ENCODE results near the gene ABCB1. TPM values are rescaled to one million over a fixed set of nuclear protein-coding genes. Genes with fewer than 3 reads are reported as not detected.
A peak's percentile ranks its signal among the peaks of the same experiment; 100 is the strongest.
"Not testable (repeated sequence)": the region's sequence is repeated elsewhere in the genome, so short reads cannot be mapped to it uniquely, and the experiment has no call there.

The ABCB1 gene
- total RNA-seq, 1 experiment from 2014 or later = 9.8 TPM

- in situ Hi-C loops (cut with HindIII; ENCODE audit: low pct_unique_long_range_greater_than_20kb, low sequenced_read_pairs) = no loop called here
- no peak for DNase-seq (ENCODE audit: low read depth)
These were observed 10.1 kb downstream of the ABCB1 start for GRCh38 chr7:87590578-87590977.

- in situ Hi-C loops (cut with HindIII; ENCODE audit: low pct_unique_long_range_greater_than_20kb, low sequenced_read_pairs) = no loop called here
- no peak for DNase-seq (ENCODE audit: low read depth)
These were observed 11.1 kb downstream of the ABCB1 start for GRCh38 chr7:87589631-87590030.

GRCh38 chr7:87581723-87582122, 19.0 kb downstream of the ABCB1 start:
- in situ Hi-C loops (cut with HindIII; ENCODE audit: low pct_unique_long_range_greater_than_20kb, low sequenced_read_pairs) = no loop called here
- no peak for DNase-seq (ENCODE audit: low read depth)

- DNase-seq (ENCODE audit: low read depth) = no peak
- in situ Hi-C loops (cut with HindIII; ENCODE audit: low pct_unique_long_range_greater_than_20kb, low sequenced_read_pairs) = no loop called here
These were observed 20.0 kb downstream of the ABCB1 start for GRCh38 chr7:87580636-87581035.

- in situ Hi-C loops (cut with HindIII; ENCODE audit: low pct_unique_long_range_greater_than_20kb, low sequenced_read_pairs) = no loop called here
- no peak for DNase-seq (ENCODE audit: low read depth)
These were observed 25.2 kb downstream of the ABCB1 start for GRCh38 chr7:87575521-87575920.

- DNase-seq (ENCODE audit: low read depth) = peak; percentile 31
- in situ Hi-C loops (cut with HindIII; ENCODE audit: low pct_unique_long_range_greater_than_20kb, low sequenced_read_pairs) = no loop called here
These were observed 26.1 kb downstream of the ABCB1 start for GRCh38 chr7:87574630-87575029.

GRCh38 chr7:87572513-87572912, 28.2 kb downstream of the ABCB1 start:
- DNase-seq (ENCODE audit: low read depth); in situ Hi-C loops (cut with HindIII; ENCODE audit: low pct_unique_long_range_greater_than_20kb, low sequenced_read_pairs): not testable (repeated sequence)

- peak; percentile 56 for DNase-seq (ENCODE audit: low read depth)
- in situ Hi-C loops (cut with HindIII; ENCODE audit: low pct_unique_long_range_greater_than_20kb, low sequenced_read_pairs) = no loop called here
These were observed 30.5 kb downstream of the ABCB1 start for GRCh38 chr7:87570178-87570577.

GRCh38 chr7:87567052-87567451, 33.6 kb downstream of the ABCB1 start:
- in situ Hi-C loops (cut with HindIII; ENCODE audit: low pct_unique_long_range_greater_than_20kb, low sequenced_read_pairs) = no loop called here

GRCh38 chr7:87566311-87566900, 34.3 kb downstream of the ABCB1 start:
- in situ Hi-C loops (cut with HindIII; ENCODE audit: low pct_unique_long_range_greater_than_20kb, low sequenced_read_pairs) = no loop called here
- no peak for DNase-seq (ENCODE audit: low read depth)

More at GRCh38 chr7:87567052-87567451, 33.6 kb downstream of the ABCB1 start:
- no peak for DNase-seq (ENCODE audit: low read depth)

GRCh38 chr7:87565877-87566276, 34.8 kb downstream of the ABCB1 start:
- DNase-seq (ENCODE audit: low read depth) = no peak
- in situ Hi-C loops (cut with HindIII; ENCODE audit: low pct_unique_long_range_greater_than_20kb, low sequenced_read_pairs) = no loop called here

- in situ Hi-C loops (cut with HindIII; ENCODE audit: low pct_unique_long_range_greater_than_20kb, low sequenced_read_pairs) = no loop called here
- DNase-seq (ENCODE audit: low read depth) = peak; percentile 46
These were observed 36.3 kb downstream of the ABCB1 start for GRCh38 chr7:87564296-87564963.

GRCh38 chr7:87561702-87562101, 39.0 kb downstream of the ABCB1 start:
- in situ Hi-C loops (cut with HindIII; ENCODE audit: low pct_unique_long_range_greater_than_20kb, low sequenced_read_pairs) = no loop called here
- DNase-seq (ENCODE audit: low read depth) = no peak

GRCh38 chr7:87561102-87561501, 39.6 kb downstream of the ABCB1 start:
- no peak for DNase-seq (ENCODE audit: low read depth)
- in situ Hi-C loops (cut with HindIII; ENCODE audit: low pct_unique_long_range_greater_than_20kb, low sequenced_read_pairs) = no loop called here

- in situ Hi-C loops (cut with HindIII; ENCODE audit: low pct_unique_long_range_greater_than_20kb, low sequenced_read_pairs) = no loop called here
- DNase-seq (ENCODE audit: low read depth) = no peak
These were observed 48.3 kb downstream of the ABCB1 start for GRCh38 chr7:87552351-87552900.

- DNase-seq (ENCODE audit: low read depth) = no peak
- in situ Hi-C loops (cut with HindIII; ENCODE audit: low pct_unique_long_range_greater_than_20kb, low sequenced_read_pairs) = no loop called here
These were observed 52.4 kb downstream of the ABCB1 start for GRCh38 chr7:87548123-87548919.

GRCh38 chr7:87545760-87546159, 54.9 kb downstream of the ABCB1 start:
- in situ Hi-C loops (cut with HindIII; ENCODE audit: low pct_unique_long_range_greater_than_20kb, low sequenced_read_pairs) = no loop called here
- DNase-seq (ENCODE audit: low read depth) = no peak

- no peak for DNase-seq (ENCODE audit: low read depth)
- in situ Hi-C loops (cut with HindIII; ENCODE audit: low pct_unique_long_range_greater_than_20kb, low sequenced_read_pairs) = no loop called here
These were observed 57.1 kb downstream of the ABCB1 start for GRCh38 chr7:87543623-87544022.

- DNase-seq (ENCODE audit: low read depth) = no peak
- in situ Hi-C loops (cut with HindIII; ENCODE audit: low pct_unique_long_range_greater_than_20kb, low sequenced_read_pairs) = no loop called here
These were observed 59.0 kb downstream of the ABCB1 start for GRCh38 chr7:87541648-87542047.
